GM18520 (cell line): ENCODE results near the gene ACTL10.
"Not testable (repeated sequence)": the region's sequence is repeated elsewhere in the genome, so short reads cannot be mapped to it uniquely, and the experiment has no call there.

Experiments used
- ATAC-seq: cut with Tn5 transposase; IDR thresholded peaks from one replicate; pipeline ENCODE4 v1.9.1; 2021; ENCODE audit not compliant: unreplicated experiment

The ACTL10 gene

GRCh38 chr20:33693741-33694638, 27.2 kb downstream of the ACTL10 start:
- ATAC-seq = no peak

- no peak for ATAC-seq
Observed at GRCh38 chr20:33694639-33695012, 27.9 kb downstream of the ACTL10 start.

GRCh38 chr20:33696448-33696847, 29.7 kb downstream of the ACTL10 start:
- ATAC-seq = no peak

GRCh38 chr20:33697129-33697528, 30.4 kb downstream of the ACTL10 start:
- no peak for ATAC-seq

- not testable (repeated sequence) for ATAC-seq
Observed at GRCh38 chr20:33698966-33699365, 32.2 kb downstream of the ACTL10 start.

DNA sequence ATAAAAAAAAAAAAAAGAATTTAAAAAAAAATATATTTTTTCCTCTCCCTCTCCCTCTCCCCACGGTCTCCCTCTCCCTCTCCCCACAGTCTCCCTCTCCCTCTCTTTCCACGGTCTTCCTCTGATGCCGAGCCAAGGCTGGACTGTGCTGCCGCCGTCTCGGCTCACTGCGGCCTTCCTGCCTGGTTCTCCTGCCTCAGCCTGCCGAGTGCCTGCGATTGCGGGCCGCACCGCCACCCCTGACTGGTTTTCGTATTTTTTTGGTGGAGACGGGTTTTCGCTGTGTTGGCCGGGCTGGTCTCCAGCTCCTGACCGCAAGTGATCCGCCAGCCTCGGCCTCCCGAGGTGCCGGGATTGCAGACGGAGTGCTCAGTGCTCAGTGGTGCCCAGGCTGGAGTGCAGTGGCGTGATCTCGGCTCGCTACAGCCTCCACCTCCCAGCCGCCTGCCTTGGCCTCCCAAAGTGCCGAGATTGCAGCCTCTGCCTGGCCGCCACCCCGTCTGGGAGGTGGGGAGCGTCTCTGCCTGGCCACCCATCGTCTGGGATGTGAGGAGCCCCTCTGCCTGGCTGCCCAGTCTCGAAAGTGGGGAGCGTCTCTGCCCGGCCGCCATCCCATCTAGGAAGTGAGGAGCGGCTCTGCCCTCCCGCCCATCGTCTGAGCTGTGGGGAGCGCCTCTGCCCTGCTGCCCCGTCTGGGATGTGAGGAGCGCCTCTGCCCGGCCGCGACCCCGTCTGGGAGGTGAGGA, 34.1 kb downstream of the ACTL10 start:
- ATAC-seq = not testable (repeated sequence)

- ATAC-seq = no peak
Observed at GRCh38 chr20:33701629-33702450, 35.1 kb downstream of the ACTL10 start.

DNA sequence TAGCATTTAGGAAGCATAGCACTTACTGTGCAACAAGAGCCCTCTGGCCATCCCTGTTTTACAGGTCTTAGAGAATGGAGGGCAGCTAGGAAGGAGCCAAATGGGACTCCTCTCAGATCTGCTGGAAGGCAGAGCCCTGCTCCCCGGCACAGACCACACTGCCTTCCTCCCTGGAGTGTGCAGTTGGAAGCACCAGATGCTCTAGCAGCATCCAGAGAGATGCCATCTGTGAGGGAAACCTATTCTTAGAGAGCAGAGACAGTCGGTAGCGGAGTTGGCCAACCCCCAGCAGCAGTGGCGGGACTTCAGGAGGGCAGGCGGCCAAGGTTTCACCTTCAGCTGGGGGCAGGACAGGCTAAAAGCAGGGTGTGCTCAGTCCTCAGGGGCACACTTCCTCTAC, 36.1 kb downstream of the ACTL10 start:
- no peak for ATAC-seq

DNA sequence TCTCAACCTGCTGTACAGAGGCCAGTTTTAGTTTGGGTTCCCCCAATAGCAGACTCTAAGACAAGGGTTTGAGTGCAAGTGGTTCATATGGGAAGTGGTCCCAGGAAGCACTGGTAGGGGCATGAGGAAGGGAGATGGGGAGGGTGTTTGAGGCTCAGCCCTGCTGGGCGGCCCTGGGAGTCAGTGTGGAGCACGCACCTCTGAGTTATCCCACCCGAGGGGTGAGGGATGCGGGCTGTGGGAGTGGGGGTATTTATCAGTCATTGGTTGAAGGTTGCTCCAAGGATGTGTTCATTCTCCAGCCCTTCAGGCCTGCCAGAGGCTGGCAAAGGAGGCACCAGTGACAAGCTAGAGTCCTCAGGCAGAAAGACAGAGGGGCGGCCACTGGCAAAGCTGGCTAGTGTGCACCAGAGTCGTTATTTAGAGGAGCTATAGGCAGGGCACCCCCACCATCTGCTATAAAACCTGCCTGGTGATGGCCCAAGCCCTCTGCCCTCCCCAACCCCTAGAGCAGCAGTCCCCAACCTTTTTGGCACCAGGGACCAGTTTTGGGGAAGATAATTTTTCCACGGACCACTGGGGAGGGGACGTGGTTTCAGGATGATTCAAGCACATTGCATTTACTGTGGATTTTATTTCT, 36.9 kb downstream of the ACTL10 start:
- no peak for ATAC-seq

GRCh38 chr20:33704197-33704924, 37.6 kb downstream of the ACTL10 start:
- no peak for ATAC-seq

- ATAC-seq = no peak
Observed at GRCh38 chr20:33707668-33708067, 40.9 kb downstream of the ACTL10 start.

DNA sequence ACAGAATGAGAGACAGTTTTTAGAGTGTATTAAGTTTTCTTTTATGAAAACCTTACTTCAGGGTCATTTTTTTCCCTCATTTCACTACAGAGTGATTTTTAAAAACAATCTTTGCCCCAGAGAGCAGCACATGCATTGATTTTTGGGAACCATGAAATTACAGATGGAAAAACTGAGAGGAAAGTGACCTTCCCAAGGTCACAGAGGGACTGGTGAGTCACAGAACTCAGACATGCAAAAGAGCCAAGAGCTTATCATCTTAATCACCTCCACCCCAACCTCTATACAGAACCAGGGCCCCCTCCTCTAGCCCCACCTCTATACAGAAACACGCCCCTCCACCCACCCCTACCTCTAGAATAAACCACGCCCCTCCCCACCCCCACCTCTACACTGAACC, 42.7 kb downstream of the ACTL10 start:
- ATAC-seq = no peak

- ATAC-seq = no peak
Observed at GRCh38 chr20:33709905-33710541, 43.3 kb downstream of the ACTL10 start.

- ATAC-seq = no peak
Observed at GRCh38 chr20:33710681-33711445, 44.1 kb downstream of the ACTL10 start.

GRCh38 chr20:33711446-33711738, 44.6 kb downstream of the ACTL10 start:
- ATAC-seq = no peak

- ATAC-seq = no peak
Observed at GRCh38 chr20:33713865-33714367, 47.2 kb downstream of the ACTL10 start.

DNA sequence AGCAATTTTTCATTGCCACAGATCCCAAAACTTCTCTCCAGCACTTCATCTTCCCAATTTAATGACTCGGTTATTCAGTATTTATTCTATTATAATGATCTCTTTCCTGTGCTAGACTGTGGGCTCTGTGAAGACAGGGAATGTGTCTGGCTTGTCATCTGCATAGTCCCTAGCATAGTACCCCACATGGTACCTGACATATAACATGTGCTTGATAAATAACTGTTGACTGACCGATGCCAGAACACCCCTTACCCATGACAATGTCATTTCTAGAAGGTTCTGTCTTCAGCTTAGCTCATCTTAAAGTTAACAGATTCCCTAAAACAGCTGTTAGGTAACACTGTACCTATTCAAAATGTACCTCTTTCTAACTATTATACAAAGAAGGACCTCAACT, 49.8 kb downstream of the ACTL10 start:
- ATAC-seq = no peak
